Measurements from ENCODE around the gene RPS6KA5. TPM values are rescaled to one million over a fixed set of nuclear protein-coding genes. Genes with fewer than 3 reads are reported as not detected.
"Not testable (repeated sequence)": the region's sequence is repeated elsewhere in the genome, so short reads cannot be mapped to it uniquely, and the experiment has no call there.

The RPS6KA5 gene
- total RNA-seq, 4 donors from 2014 or later, result 30.8 to 48.6 (median 36.6) TPM

DNA sequence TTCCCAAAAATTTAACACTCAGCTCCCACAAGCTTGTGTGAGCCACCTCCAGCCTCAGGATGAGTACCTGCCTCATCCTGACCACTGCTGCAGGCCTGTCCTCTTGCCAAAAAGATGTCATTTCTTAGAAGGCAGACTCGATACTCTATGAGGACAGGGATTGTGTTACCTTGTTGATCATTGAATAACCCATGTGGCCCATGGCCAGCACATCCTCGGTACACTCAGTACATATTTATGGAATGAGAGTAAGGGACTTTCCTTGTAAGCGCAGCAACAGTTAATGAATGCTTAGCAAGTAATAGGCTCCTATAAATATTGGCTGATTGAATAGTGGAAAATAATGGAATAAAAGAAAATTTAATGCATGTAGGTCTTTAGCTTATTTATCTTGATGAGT, 38.1 kb upstream of the RPS6KA5 start:
- no peak for ATAC-seq
- Histone ChIP-seq H3K36me3 (no peaks in the 10 kb centered on the region), H3K27ac (no peak overlapping the region), H3K27me3 (no peaks in the 10 kb centered on the region), H3K9me3 (no peaks in the 10 kb centered on the region), H3K4me3 (no peak overlapping the region), H3K4me1 (peaks cover 0 to 23% (median 0%) of the 10 kb centered on the region in 3 donors)
- TF ChIP-seq, protein P1, sequence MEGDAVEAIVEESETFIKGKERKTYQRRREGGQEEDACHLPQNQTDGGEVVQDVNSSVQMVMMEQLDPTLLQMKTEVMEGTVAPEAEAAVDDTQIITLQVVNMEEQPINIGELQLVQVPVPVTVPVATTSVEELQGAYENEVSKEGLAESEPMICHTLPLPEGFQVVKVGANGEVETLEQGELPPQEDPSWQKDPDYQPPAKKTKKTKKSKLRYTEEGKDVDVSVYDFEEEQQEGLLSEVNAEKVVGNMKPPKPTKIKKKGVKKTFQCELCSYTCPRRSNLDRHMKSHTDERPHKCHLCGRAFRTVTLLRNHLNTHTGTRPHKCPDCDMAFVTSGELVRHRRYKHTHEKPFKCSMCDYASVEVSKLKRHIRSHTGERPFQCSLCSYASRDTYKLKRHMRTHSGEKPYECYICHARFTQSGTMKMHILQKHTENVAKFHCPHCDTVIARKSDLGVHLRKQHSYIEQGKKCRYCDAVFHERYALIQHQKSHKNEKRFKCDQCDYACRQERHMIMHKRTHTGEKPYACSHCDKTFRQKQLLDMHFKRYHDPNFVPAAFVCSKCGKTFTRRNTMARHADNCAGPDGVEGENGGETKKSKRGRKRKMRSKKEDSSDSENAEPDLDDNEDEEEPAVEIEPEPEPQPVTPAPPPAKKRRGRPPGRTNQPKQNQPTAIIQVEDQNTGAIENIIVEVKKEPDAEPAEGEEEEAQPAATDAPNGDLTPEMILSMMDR (IDR thresholded peaks at IDR 0.05), result no peak
- TF ChIP-seq POLR2AphosphoS5 (IDR thresholded peaks at IDR 0.05) (no peak), EP300 (IDR thresholded peaks at IDR 0.05) (no peak), POLR2A (IDR thresholded peaks at IDR 0.05) (no peak)
- WGBS, 2 donors (ENCODE audit: low coverage in 1 of 2), result 36 to 54% methylated on average over 3 of the region's 3 CpGs

DNA sequence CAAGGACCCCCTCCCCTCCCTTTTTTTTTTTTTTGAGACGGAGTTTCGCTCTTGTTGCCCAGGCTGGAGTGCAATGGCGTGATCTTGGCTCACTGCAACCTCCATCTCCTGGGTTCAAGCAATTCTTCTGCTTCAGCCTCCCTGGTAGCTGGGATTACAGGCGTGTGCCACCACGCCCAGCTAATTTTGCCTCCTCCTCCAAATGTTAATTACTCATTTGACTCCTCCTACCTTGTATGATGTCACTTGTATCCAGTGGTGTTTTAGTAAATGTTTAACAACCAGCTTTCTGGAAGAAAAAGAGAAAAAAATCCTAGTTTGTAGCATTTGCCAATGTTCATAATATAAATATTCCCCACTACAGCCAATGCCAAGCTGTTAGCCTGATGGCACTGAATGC, 37.2 kb upstream of the RPS6KA5 start:
- H3K27ac ChIP-seq, ATAC-seq, H3K4me3 ChIP-seq, H3K9me3 ChIP-seq, H3K27me3 ChIP-seq, H3K36me3 ChIP-seq: not testable (repeated sequence)
- 89 to 92% methylated on average over 5 of the region's 5 CpGs for WGBS, 2 donors (ENCODE audit: low coverage in 1 of 2)
- H3K4me1 ChIP-seq, result peaks cover 0 to 13% (median 0%) of the 10 kb centered on the region in 3 donors

DNA sequence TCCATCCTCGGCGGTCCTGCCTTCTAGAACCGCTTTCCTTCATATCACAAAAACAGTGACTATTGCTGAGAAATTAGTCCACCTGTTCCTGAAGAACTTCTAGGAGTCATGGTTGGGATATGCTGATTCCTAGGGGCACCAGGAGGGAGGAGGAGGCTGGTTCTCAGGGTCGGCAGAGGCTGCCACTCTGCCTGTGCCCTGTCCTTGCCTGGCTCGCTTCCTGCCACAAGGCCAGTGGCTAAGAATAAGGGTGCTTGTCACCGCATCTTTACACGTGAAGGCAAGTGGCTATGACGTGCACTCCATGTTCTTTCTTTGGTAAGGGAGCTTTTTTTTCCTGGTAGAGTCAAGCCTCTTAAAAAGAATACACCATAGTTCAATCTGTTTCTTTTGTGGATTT, 34.7 kb upstream of the RPS6KA5 start:
- no peaks in the 10 kb centered on the region for H3K36me3 ChIP-seq
- no peak for ATAC-seq
- no peak overlapping the region for H3K27ac ChIP-seq
- TF ChIP-seq POLR2A (IDR thresholded peaks at IDR 0.05), result no peak
- TF ChIP-seq EP300 (IDR thresholded peaks at IDR 0.05), result no peak
- TF ChIP-seq, protein P1 (IDR thresholded peaks at IDR 0.05), result no peak
- TF ChIP-seq POLR2AphosphoS5 (IDR thresholded peaks at IDR 0.05), result no peak
- H3K27me3 ChIP-seq, result no peaks in the 10 kb centered on the region
- H3K4me3 ChIP-seq, result no peak overlapping the region
- no peaks in the 10 kb centered on the region for H3K9me3 ChIP-seq
- WGBS, 2 donors (ENCODE audit: low coverage in 1 of 2), result 80 to 100% methylated on average over 1 to 7 of the region's 8 CpGs
- H3K4me1 ChIP-seq, result peaks cover 0 to 13% (median 0%) of the 10 kb centered on the region in 3 donors

DNA sequence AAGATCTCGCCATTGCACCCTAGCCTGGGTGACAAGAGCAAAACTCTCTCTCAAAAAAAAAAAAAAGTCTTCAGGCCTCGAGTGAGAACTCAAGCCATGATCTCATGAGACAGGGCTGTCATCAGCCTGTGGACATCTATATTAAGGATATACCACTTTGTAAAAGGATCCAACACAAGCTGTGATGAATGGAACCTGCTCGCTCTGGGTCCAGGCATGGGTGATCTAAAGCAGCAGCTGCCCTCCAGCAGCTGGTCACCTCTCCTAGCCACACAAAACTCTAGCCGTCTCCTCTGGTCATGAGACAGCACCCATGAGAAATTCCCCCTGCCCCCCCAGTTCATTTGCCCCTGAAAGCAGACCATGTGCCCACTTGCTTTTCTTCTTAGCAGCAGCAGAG, 34.3 kb upstream of the RPS6KA5 start:
- Histone ChIP-seq H3K9me3 (no peaks in the 10 kb centered on the region), H3K27ac (no peak overlapping the region), H3K27me3 (no peaks in the 10 kb centered on the region), H3K4me1 (peaks cover 0 to 13% (median 0%) of the 10 kb centered on the region in 3 donors), H3K36me3 (no peaks in the 10 kb centered on the region), H3K4me3 (no peak overlapping the region)
- 97 to 100% methylated on average over 2 to 3 of the region's 4 CpGs for WGBS, 2 donors (ENCODE audit: low coverage in 1 of 2)
- no peak for TF ChIP-seq POLR2AphosphoS5 (IDR thresholded peaks at IDR 0.05)
- no peak for TF ChIP-seq POLR2A (IDR thresholded peaks at IDR 0.05)
- TF ChIP-seq EP300 (IDR thresholded peaks at IDR 0.05), result no peak
- TF ChIP-seq, protein P1 (IDR thresholded peaks at IDR 0.05), result no peak
- ATAC-seq, result no peak

DNA sequence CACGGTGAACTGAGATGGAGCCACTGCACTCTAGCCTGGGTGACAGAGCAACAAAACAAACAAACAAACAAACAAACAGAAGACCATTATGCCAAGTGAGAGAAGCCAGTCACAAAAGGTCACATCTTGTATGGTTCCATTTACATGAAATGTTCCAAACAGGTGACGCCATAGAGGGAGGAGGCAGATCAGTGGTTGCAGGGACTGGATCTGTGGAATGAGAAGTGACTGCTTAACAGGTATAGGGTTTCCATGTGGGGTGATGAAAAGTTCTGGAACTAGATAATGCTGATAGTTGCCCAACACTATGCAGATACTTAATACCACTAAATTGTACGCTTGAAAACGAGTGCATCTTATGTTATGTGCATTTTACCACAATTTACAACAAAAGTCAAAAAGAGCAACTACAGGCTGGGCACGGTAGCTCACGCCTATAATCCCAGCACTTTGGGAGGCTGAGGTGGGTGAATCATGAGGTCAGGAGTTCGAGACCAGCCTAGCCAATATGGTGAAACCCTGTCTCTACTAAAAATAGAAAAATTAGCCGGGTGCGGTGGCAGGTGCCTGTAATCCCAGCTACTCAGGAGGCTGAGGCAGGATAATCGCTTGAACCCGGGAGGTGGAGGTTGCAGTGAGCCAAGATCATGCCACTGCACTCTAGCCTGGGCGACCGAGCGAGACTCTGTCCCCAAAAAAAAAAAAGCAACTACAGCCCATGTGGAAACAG, 33.5 kb upstream of the RPS6KA5 start:
- not testable (repeated sequence) for H3K4me1 ChIP-seq, H3K9me3 ChIP-seq, H3K27ac ChIP-seq, H3K36me3 ChIP-seq, H3K4me3 ChIP-seq, H3K27me3 ChIP-seq, ATAC-seq
- WGBS, 2 donors (ENCODE audit: low coverage in 1 of 2), result 93 to 97% methylated on average over 9 to 14 of the region's 14 CpGs

DNA sequence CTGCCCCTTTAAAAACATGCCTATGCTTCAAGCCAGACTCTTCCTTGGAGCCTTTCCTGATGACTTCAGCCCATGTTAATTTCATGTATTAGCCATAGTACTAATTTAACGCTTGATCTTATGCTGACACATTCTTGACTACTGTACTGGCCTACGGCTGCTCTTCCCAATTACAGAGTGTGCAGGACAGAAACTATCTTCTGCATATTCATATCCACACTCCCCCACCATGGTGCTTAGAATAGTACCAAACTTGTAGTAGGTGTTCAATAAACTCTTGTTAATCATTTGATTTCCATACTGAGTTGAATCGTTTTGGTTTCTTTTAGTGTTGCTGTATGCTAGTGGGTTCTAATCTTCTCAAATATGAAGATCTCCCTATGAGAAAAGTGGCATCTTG, 31.6 kb upstream of the RPS6KA5 start:
- H3K27ac ChIP-seq, result no peak overlapping the region
- no peaks in the 10 kb centered on the region for H3K36me3 ChIP-seq
- no peaks in the 10 kb centered on the region for H3K27me3 ChIP-seq
- H3K4me1 ChIP-seq, result peaks cover 0 to 15% (median 4%) of the 10 kb centered on the region in 3 donors
- H3K4me3 ChIP-seq, result no peak overlapping the region
- H3K9me3 ChIP-seq, result no peaks in the 10 kb centered on the region
- no peak for ATAC-seq
- TF ChIP-seq POLR2A (IDR thresholded peaks at IDR 0.05) (no peak), EP300 (IDR thresholded peaks at IDR 0.05) (no peak), POLR2AphosphoS5 (IDR thresholded peaks at IDR 0.05) (no peak)
- TF ChIP-seq, protein P1 (IDR thresholded peaks at IDR 0.05), result no peak
- 66 to 88% methylated on average over 3 of the region's 3 CpGs for WGBS, 2 donors (ENCODE audit: low coverage in 1 of 2)

All from gastroesophageal sphincter (tissue), 4 donors.